HG03103 (cell line): ENCODE results near the gene PRODH2.
"Not testable (repeated sequence)": the region's sequence is repeated elsewhere in the genome, so short reads cannot be mapped to it uniquely, and the experiment has no call there.

ENCODE experiments used
- ATAC-seq: cut with Tn5 transposase; IDR thresholded peaks from one replicate; pipeline ENCODE4 v1.9.1; 2021; ENCODE audit warnings: low read depth; ENCODE audit not compliant: unreplicated experiment

The PRODH2 gene

DNA sequence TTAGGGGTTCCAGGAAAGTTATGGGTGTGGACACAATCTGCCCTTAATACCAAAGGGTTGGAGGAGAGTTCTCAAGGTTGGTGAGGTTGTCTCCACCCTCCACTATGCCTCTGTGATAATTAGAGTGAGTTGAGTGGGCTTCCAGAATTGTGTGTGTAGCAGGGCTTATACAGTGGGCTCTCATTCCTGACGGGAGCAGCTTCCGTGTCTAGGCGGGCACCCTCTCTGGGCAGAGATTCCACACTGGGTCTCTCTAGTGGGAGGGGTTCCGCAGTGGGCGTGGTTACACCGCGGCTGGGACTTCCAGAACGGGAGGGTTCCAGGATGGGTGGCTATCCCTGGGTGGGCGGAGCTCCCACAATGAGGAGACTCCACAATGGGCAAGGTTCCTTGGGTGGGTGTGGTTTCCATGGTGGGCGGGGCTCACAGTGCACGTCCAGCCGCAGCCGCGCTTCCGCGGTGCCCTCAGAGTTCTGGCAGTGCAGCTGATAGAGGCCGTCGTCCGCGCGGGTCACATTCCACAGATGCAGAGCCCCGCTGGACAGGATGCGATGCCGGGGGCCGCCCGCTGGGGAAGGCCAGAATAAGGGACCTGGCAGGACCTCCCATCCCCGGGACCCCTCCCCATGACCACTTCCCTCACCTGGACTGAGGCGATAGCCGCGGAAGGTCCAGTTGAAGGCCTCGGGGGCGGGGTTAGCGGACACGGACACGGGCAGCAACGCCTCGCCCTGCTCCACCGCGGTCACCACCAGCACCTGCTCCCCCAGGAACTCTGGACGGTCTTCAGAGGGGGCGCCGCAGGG lies 31.2 kb upstream of the PRODH2 start:
- ATAC-seq, result no peak

DNA sequence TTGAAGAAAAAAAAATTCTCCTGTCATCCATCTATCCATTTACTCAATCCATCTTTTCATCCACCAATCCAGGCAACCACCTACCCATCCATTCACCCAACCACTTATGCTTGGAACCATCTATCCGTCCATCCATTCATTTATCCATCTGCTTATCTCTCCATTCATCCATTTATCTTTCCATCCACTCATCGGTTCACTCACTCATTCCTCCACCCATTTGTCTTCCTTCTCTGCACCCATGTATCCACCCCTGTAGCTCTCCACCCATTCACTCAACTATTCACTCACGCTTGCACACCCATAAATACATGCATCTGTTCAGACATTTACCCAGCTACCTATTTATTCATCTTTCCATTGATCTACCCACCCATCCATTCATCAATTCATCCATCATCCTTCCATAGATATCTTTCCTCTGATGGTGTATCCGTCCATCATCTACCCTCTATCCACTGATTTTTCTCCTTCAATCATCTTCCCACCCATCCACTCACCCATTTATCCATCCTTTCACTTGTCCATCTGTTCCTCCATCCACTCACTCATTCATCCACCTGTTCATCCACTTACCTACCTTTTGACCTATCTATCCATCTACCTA lies 30.1 kb upstream of the PRODH2 start:
- no peak for ATAC-seq

DNA sequence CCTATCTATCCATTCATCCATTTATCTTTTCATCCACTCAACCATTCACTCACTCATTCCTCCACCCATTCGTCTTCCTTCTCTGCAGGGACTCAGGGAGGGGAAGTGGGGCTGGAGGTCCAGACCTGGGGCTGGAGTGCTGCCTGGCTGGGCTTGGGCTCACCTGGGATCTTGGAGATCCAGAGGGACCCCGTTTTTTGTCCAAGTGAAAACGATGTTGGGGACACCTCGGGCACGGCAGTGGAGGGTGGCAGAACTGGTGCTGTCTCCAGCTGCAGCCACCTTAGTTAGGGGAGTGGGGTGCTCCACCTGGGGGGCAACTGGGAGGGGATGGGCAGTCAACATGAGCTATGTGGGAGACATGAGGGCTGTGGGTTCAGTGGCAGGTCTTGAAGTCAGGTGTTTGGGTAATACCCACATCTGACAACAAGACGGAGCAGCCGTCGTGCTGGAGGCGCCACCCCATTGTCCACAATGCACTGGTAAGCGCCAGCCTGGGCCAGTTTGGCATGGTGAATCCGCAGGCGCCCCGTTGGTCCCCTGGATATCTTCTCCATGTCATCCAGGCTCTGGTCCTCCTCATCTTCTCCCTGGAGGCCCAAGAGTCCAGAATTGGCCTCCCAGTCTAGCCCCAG lies 29.4 kb upstream of the PRODH2 start:
- ATAC-seq, result no peak

DNA sequence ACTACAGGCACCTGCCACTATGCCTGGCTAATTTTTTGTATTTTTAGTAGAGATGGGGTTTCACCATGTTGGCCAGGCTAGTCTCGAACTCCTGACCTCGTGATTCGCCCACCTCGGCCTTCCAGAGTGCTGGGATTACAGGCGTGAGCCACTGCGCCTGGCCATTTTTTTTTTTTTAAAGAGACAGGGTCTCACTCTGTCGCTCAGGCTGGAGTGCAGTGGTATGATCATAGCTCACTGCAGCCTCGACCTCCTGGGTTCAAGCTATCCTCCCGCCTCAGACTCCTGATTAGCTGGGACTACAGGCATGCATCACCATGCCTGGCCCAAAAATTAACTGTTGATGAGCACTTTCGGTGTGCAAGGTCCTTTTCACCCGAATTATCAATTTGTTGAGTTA lies 23.5 kb upstream of the PRODH2 start:
- not testable (repeated sequence) for ATAC-seq

DNA sequence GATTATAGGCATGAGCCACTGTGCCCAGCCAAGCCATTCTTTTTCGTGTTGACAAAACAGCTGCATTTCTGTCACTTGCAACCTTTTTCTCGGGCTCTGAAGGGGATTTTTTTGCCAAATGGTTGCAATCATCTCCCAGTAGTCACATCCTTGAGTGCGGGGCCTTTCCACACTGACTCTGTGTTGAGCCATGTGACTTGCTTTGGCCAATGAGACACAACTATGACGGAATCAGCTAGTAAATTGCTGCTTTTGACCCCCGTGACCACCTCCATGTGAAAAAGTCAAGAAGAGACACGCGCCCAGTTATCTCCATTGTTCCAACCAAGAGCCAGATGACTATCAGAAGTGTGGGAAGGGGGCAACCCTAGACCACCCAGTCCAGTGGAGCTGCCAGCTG lies 21.3 kb upstream of the PRODH2 start:
- no peak for ATAC-seq

DNA sequence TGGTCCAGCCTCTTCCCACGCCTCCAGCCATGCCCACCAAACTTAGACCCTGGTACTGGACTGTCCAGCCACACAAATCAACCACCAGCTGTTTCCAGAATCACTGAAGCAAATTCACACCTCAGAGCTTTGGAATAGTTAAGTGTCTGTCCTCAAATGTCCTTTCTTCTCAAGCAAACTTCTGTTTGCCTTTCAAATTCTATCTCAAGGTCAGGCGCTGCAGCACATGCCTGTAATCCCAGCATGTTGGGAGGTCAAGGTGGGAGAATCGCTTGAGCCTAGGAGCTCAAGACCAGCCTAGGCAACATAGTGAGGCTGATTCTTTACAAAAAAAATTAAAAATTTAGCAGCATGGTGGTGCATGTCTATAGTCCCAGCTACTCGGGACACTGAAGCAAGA lies 19.4 kb upstream of the PRODH2 start:
- ATAC-seq, result no peak

DNA sequence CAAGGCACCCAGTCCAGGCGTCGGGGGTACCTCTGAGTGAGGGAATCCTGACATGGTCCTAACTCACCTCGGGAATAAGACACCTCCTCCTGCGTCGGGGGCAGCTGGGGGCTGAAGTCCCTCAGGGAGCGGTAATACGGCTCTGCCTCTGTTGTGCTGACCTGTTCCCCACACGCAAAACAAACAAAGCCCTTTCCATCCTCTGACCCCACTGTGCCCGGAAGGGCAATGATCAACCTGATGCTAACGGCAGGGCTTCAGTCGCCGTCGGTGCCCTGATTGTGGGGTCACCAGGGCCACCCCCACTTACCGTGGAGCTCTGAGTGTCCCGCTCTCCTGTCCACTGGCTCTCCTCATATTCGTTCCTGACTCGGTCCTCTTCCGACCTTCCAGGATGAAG lies 18.3 kb upstream of the PRODH2 start:
- ATAC-seq, result no peak

DNA sequence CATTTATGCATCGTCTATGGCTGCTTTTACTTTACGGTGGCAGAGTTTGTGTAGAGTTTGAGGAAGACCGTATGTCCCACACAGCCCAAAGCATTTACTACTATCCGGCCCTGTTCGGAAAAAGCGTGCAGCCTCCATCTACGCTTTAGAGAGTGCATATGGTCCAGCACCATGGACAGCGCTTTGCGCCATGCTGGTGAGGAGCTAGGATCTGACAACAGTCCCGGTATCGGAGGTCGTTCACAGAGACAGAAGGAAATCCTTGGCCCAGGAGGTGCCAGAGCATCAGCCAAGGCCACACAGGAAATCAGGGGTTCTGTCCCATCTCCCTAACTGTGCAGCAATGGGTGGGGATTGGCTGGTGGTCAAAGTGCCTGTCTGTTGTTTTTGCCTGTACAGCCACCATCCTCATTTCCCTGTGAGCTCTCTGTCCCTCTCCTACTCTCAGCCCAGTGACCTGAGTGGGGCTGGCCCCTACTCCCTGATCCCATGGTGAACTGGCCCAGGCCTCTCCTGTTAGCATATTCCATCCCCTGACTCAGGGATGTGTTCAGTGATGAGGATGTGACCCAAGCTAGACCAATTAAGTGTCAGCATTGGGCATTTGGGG lies 16.2 kb upstream of the PRODH2 start:
- ATAC-seq, result no peak

DNA sequence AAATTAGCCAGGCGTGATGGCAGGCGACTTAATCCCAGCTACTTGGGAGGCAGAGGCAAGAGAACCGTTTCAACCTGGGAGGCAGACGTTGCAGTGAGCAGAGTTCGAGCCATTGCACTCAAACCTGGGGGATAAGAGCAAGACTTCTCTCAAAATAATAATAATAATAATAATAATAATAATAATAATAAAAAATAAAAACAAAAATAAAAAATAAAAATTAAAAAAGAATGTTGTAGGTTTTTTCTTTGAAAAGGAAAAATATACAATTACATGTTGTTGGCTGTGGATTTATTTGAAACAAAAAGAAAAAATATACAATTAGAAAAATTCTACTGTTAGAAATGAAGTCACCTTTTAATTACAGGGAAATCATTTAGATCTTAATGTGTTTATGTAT lies 11.5 kb upstream of the PRODH2 start:
- ATAC-seq, result no peak

DNA sequence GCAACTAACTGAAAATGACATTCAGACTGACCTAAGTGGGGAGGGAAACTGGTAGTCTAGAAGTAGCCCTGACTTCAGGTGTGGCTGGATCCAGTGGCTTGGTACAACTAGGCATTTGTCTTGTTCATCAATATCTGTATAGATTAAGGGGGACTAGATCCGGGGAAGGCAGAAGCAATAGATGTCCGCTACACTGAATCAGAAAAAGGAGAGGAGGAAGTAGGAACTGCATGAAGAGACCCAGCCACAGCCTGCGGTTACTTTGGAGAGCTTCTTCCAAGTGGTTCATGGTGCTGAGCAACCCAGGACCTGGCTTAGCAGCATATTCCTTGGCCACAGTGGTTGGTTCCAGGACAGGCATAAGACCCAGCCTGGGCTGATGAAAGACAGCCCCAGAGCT lies 9.9 kb upstream of the PRODH2 start:
- no peak for ATAC-seq

DNA sequence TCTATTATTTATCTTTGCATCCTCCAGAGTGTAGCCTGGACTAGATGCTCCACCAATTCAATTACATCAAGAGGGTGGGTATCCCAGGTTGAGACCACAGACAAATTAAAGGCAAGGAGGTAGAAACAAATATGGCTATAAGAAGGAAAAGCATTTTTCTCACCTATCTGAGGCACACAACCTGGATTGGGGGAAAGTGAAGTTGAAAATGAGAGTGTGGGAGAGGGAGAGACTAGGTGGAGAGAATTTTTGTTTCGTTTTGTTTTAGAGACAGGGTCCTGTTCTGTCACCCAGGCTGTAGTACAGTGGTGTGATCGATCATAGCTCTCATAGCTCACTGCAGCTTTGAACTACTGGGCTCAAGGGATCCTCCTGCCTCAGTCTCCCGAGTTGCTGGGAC lies 5.8 kb upstream of the PRODH2 start:
- no peak for ATAC-seq

DNA sequence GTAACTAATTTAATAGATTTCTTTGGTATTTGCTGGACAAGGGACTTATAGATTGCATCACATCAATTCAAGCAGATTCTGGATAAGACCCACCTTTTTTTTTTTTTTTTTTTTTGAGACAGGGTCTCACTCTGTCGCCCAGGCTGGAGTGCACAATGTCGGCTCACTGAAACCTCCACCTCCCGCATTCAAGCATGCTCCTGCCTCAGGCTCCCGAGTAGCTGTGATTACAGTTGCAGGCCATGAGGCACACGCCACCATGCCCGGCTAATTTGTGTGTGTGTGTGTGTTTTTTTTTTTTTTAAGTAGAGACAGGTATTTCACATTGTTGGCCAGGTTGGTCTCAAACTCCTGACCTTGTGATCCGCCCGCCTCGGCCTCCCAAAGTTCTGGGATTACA lies 4.2 kb upstream of the PRODH2 start:
- ATAC-seq, result no peak

DNA sequence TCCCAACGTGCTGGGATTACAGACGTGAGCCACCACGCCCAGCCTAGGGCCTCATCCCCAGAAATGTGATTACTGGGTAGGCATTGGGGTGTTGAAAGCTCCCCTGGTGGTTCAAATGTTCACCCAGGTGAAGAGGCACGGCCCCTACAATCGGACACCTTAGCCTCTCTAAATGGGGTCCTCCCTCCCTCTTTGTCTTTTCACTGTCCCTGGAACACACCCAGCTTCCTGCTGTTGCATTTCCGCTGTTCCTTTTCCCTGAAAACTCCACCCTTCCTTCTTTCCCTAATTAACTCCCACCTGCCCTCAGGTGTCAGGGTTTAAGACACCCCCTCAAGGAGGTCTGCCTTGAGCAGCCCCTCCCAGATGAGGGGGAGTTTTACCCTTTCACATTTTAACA lies 3.6 kb upstream of the PRODH2 start:
- no peak for ATAC-seq

DNA sequence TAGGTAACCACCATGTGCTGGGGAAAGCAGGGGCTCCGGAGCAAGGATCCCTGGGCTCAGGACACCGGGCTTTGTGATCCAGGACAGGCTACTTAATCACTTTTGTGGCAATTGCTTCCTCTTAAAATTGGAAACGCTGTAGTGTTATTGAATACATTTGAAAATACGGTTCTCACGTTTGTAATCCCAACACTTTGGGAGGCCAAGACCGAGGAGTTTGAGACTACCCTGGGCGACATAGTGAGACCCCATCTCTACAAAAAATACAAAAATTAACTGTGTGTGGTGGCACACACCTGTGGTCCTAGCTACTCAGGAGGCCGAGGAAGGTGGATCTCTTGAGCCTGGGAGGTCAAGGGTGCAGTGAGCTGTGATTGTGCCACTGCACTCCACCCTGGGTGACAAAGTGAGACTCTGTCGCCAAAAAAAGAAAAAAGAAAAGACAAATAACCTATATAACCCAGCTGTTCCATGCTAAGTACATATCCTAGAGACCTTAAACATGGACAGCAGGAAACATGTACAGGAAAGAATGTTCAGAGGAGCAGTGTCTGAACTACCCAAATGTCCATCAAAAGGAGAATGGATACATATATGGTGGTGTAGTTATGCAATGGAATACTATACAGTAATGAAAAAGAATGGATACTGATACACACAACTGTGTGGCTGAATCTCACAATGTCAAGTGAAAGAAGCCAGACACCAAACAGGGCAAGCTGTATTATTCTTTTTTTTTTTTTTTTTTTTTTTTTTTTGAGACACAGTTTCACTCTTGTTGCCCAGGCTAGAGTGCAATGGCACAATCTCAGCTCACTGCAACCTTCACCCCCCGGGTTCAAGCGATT lies 622 bp upstream of the PRODH2 start:
- no peak for ATAC-seq

DNA sequence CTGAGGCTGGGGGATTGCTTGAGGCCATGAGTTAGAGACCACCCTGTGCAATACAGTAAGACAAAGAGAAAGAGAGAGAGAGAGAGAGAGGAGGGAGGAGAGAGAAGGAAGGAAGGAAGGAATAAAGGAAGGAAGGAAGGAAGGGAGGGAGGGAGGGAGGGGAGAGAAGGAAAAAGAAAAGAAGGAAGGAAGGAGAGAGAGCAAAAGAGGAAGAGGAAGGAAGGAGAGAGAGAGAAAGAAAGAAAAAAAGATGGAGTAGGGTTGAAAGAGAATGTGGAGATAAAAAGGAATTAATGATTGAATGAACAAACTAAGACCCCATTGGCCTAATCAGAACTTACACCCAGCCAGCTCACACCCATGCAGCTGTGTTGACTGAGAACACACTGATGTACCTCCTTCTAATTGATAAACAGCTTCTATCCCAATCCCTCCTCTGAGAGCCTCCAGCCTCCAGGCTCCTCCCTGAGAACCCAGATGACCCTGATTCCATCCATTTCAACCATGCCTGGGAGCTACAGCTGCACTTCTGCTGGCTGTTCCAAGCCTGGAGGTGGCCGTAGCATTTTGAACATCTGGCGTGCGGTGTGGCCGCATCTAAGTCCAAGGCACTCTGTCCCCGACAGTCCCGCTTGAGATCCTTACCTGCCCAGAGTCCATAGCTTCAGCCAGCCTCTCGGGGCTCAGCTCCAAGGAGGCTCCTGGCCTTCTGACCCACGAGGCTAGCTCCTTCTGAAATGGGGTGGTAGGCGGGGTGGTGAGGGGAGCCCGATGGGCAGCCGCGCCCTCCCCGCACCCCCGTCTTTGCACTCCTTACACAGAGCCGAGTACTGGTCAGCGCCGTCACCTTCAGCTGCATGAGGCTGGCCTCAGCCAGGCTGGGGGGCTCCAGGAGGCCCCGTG lies 1.1 kb downstream of the PRODH2 start:
- no peak for ATAC-seq

DNA sequence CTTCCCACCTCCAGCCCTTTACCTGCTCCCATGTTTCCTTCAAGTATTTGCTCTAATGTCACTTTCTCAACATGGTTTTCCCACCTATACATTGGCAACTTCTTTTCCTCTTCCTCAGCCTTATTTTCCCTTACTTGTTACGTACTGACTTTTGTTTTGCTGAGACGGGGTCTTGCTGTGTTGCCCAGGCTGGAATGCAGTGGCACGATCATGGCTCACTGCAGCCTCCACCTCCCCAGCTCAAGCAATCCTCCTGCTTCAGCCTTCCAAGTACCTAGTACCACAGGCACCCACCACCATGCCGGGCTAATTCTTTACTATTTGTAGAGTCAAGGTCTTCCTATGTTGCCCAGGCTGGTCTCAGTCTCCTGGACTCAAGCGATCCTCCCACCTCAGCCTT lies 5.0 kb downstream of the PRODH2 start:
- no peak for ATAC-seq

DNA sequence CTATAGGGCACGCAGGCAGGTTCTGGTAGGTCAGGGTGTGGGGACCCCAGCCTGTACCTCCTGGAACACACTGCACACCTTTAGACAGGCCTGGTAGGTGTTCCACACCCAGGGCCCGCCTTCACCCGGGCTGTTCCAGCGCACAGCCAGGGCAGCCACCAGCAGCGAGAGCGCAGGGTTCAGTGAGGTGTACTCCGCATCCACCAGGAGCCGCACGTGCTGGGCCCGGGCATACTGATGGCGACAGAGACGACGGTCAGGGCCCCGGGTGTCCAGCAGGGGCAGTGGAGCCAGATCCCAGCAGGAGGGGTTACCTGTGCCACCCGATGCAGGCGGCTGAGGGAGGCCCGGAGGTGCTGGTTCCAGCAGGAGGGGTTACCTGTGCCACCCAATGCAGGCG lies 6.0 kb downstream of the PRODH2 start:
- ATAC-seq, result no peak

DNA sequence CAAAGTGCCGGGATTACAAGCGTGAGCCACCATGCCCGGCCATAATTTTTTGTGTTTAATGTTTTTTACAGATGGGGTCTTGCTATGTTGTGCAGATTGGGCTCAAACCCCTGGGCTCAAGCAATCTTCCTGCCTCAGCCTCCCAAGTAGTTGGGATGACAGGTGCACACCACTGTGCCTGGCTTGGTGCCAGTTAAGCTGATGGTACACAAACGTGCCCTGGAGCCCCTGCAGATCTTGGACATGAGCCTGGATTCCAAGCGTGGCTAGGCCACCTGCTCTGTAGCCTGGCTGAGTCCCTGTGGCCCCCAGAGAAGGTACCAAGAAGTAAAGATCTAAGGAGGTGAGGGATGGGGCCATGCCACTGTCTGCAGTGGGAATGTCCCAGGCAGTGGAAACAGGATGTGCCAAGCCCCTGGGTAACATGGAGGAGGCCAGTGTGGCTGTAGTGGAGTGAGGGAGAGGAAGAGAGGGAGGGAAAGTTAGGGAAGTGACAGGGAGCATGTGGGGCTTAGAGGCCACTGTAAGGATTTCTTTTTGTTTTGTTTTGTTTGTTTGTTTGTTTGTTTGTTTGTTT lies 7.0 kb downstream of the PRODH2 start:
- ATAC-seq, result no peak

DNA sequence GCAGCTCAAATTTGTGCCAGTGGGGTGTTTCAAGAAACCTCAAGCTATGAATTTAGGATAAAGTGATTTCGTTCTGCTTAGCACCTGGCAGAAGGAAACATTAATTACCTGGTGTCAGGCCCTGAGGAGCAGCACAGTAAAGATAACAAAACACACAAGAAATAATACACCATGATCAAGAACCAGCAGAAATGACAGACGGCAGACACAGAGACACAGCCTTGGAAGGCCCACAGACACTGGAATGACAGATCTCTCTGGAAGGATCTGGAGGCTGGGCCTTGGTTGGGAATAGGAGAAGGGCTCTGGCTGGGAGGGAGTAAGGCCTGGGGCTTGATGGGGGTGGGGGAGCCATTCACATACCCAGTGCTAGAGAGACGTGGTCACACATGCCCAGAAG lies 10.8 kb downstream of the PRODH2 start:
- ATAC-seq, result no peak
